MCF 10A (cell line): ENCODE results near the gene ARL5C. TPM values are rescaled to one million over a fixed set of nuclear protein-coding genes. Genes with fewer than 3 reads are reported as not detected.

Experiments
- BruUV-seq: library from RNA; stranded (reverse); fragments of 400-500 nt; replicated peaks from 2 replicates; lab custom pipeline; 2021; lab: Mats Ljungman, UMichigan
- CTCF ChIA-PET: fragments of 300-600 bp; sonication (Branson Sonifier 250); formaldehyde crosslinking; extraction: SDS; loops from one replicate; lab custom pipeline; 2021; ENCODE audit warnings: antibody characterized with exemption, inconsistent platforms; lab: Yijun Ruan, JAX
- POLR2A ChIA-PET: fragments of 300-600, 350-650 bp; sonication (Branson Sonifier 250); formaldehyde crosslinking; extraction: SDS; loops from one replicate; lab custom pipeline; 2020; ENCODE audit warnings: antibody characterized with exemption, inconsistent platforms; lab: Yijun Ruan, JAX
- DNase-seq: peaks from one replicate; pipeline ENCODE4 v3.0.0-alpha.2; 2018; ENCODE audit not compliant: unreplicated experiment
- H3K27ac Mint-ChIP-seq: one replicate; pipeline ENCODE4 v1.8.0; 2022; ENCODE audit warnings: mild to moderate bottlenecking, low read depth, mixed read lengths; ENCODE audit not compliant: unreplicated experiment
- H3K27me3 Mint-ChIP-seq: one replicate; pipeline ENCODE4 v1.8.0; 2022; ENCODE audit warnings: mixed read lengths; ENCODE audit not compliant: insufficient read depth, unreplicated experiment
- H3K36me3 Mint-ChIP-seq: one replicate; pipeline ENCODE4 v1.8.0; 2022; ENCODE audit warnings: mild to moderate bottlenecking, moderate library complexity, mixed read lengths; ENCODE audit not compliant: insufficient read depth, unreplicated experiment
- H3K4me1 Mint-ChIP-seq: one replicate; pipeline ENCODE4 v1.8.0; 2022; ENCODE audit warnings: mixed read lengths; ENCODE audit not compliant: insufficient read depth, unreplicated experiment
- H3K4me3 Mint-ChIP-seq: one replicate; pipeline ENCODE4 v1.8.0; 2022; ENCODE audit warnings: mild to moderate bottlenecking, moderate library complexity, mixed read lengths; ENCODE audit not compliant: unreplicated experiment
- H3K9me3 Mint-ChIP-seq: one replicate; pipeline ENCODE4 v1.8.0; 2022; ENCODE audit warnings: mixed read lengths; ENCODE audit not compliant: unreplicated experiment
- intact Hi-C: fragments of 100-400 bp; cut with micrococcal nuclease; formaldehyde crosslinking; loops from 2 replicates; pipeline ENCODE4 v1.14.1; 2022
- total RNA-seq: library from RNA; stranded (reverse); gene quantifications from 2 replicates; pipeline ENCODE4 v1.2.3, GENCODE V29; 2022
- TF ChIP-seq, protein P1 (sequence below): fragments of 200-600 bp; IDR thresholded peaks from one replicate; pipeline ENCODE4 v1.8.0; 2022; ENCODE audit warnings: antibody characterized with exemption, mild to moderate bottlenecking; ENCODE audit not compliant: unreplicated experiment

Gene ARL5C
- total RNA-seq, 1 experiment from 2014 or later = not detected

DNA sequence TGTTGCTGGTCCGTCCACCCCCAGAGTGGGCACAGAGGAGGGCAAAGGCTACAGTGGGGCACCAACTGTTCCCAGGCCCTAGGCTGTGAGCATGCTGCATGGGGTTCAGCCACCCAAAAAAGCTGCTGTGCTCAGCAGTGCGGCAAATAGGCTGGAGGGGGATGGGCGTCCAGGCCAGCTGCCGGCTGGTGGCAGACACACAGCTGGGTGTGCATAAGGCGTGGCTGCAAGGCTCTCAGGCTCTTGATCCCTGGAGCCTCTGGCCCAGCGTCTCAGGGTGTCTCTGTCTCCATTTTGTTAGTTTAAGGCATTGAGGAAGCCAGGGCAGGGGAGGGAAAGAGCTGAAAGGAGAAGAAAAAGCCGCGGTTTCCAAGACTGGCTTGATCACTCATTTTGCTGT, 42.9 kb upstream of the ARL5C start:
- no peaks in the 10 kb centered on the region for H3K9me3 Mint-ChIP-seq
- no TSS peak for BruUV-seq
- H3K27ac Mint-ChIP-seq = peak overlapping the region; percentile 83
- DNase-seq = peak; percentile 64
- peaks cover 23% of the 10 kb centered on the region for H3K36me3 Mint-ChIP-seq
- POLR2A ChIA-PET = interaction anchor here (0.9 to 5.2 kb wide), 12 partner anchors 9 to 339 kb away, joined by 3 to 75 read pairs (median 14); partner anchors contain the start of genes CDK12, FBXL20, LASP1 and RPL19
- no peaks in the 10 kb centered on the region for H3K27me3 Mint-ChIP-seq
- CTCF ChIA-PET = interaction anchor here (0.6 to 13.7 kb wide), 8 partner anchors 9 to 807 kb away, joined by 3 to 485 read pairs (median 3); partner anchors contain the start of genes RPL19 and STAC2
- peaks cover 50% of the 10 kb centered on the region for H3K4me1 Mint-ChIP-seq
- intact Hi-C loops = loop anchor here (5.0 kb wide), 1 partner anchor 193 kb away; the partner anchor contains the start of gene FBXL20
- peak overlapping the region; percentile 54 for H3K4me3 Mint-ChIP-seq
- TF ChIP-seq, protein P1, sequence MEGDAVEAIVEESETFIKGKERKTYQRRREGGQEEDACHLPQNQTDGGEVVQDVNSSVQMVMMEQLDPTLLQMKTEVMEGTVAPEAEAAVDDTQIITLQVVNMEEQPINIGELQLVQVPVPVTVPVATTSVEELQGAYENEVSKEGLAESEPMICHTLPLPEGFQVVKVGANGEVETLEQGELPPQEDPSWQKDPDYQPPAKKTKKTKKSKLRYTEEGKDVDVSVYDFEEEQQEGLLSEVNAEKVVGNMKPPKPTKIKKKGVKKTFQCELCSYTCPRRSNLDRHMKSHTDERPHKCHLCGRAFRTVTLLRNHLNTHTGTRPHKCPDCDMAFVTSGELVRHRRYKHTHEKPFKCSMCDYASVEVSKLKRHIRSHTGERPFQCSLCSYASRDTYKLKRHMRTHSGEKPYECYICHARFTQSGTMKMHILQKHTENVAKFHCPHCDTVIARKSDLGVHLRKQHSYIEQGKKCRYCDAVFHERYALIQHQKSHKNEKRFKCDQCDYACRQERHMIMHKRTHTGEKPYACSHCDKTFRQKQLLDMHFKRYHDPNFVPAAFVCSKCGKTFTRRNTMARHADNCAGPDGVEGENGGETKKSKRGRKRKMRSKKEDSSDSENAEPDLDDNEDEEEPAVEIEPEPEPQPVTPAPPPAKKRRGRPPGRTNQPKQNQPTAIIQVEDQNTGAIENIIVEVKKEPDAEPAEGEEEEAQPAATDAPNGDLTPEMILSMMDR = no peak

DNA sequence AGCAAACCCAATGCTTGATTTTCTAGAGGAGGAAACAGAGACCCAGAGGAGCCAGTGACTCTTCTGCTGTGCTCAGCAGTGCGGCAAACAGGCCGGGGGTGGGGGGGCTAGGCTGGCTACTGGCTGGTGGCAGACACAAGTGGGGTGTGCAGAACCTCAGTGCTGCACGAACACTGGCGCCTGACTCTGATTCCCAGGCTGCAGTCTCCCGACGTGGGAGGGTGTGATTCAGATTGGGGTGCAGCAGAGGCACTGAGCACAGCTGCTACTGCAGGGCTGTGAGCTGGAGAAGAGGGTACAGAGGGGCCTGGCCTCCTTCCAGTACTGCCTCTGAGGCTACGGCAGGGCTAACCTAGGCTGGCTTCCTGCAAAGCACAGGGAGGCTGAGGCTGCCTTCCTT, 42.2 kb upstream of the ARL5C start:
- DNase-seq = no peak
- TF ChIP-seq, protein P1 = no peak
- intact Hi-C loops = loop anchor here (5.0 kb wide), 1 partner anchor 194 kb away; the partner anchor contains the start of gene FBXL20
- Mint-ChIP-seq H3K4me1 (peaks cover 43% of the 10 kb centered on the region), H3K36me3 (peaks cover 31% of the 10 kb centered on the region), H3K27ac (no peak overlapping the region), H3K9me3 (no peaks in the 10 kb centered on the region), H3K4me3 (peak overlapping the region; percentile 54), H3K27me3 (no peaks in the 10 kb centered on the region)
- ChIA-PET POLR2A (interaction anchor here (1.2 to 5.2 kb wide), 8 partner anchors 8 to 253 kb away, joined by 3 to 75 read pairs (median 18); partner anchors contain the start of genes CDK12, FBXL20 and RPL19), CTCF (interaction anchor here (0.5 to 13.7 kb wide), 6 partner anchors 25 to 808 kb away, joined by 3 to 485 read pairs (median 3); no protein-coding TSS in a partner anchor)
- BruUV-seq = no TSS peak

DNA sequence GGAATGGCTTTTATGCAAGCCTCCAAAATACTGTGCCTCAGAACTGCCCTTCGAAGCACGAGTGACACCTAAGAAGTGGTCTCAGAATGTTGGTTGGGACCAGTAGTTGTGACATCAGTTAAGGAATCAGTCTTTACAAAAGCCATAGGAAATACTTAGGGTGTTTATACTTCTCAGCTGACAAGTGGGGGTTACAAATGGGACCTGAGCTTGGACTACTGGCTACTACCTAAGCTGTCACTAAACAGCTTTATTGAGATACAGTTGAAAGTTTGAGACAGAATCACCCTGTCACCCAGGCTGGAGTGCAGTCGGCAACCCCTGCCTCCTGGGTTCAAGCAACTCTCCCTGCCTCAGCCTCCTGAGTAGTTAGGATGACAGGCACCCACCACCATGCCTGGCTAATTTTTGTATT, 39.2 kb upstream of the ARL5C start:
- peaks cover 35% of the 10 kb centered on the region for H3K4me1 Mint-ChIP-seq
- ChIA-PET CTCF (interaction anchor here (0.6 to 13.7 kb wide), 3 partner anchors 35 to 473 kb away, joined by 4 to 485 read pairs (median 5); no protein-coding TSS in a partner anchor), POLR2A (interaction anchor here (2.3 to 5.2 kb wide), 3 partner anchors 30 to 40 kb away, joined by 8 to 75 read pairs (median 20); no protein-coding TSS in a partner anchor)
- DNase-seq = no peak
- H3K27ac Mint-ChIP-seq = no peak overlapping the region
- no peaks in the 10 kb centered on the region for H3K27me3 Mint-ChIP-seq
- BruUV-seq = no TSS peak
- no peaks in the 10 kb centered on the region for H3K9me3 Mint-ChIP-seq
- intact Hi-C loops = loop anchor here (5.0 kb wide), 1 partner anchor 197 kb away; the partner anchor contains the start of gene FBXL20
- H3K36me3 Mint-ChIP-seq = peaks cover 61% of the 10 kb centered on the region
- TF ChIP-seq, protein P1 = no peak
- H3K4me3 Mint-ChIP-seq = no peak overlapping the region

DNA sequence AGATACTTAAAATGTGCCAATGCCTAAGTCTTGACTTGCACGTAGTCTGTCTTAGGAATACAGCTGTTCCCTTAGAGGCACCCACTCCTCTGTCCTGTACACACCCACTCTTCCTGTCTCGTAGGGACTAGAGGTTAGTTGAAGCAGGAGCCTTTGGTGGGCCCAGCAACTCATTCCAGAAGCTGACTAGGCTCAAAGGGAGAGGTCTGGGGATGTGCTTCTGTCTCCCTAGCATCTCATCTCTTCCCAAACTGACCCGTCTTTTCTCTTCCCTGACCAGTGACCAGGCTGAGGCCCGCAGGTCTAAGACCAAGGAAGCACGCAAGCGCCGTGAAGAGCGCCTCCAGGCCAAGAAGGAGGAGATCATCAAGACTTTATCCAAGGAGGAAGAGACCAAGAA, 38.3 kb upstream of the ARL5C start:
- Mint-ChIP-seq H3K4me1 (peaks cover 37% of the 10 kb centered on the region), H3K4me3 (no peak overlapping the region), H3K27me3 (no peaks in the 10 kb centered on the region), H3K9me3 (no peaks in the 10 kb centered on the region), H3K27ac (no peak overlapping the region), H3K36me3 (peaks cover 68% of the 10 kb centered on the region)
- no peak for DNase-seq
- TF ChIP-seq, protein P1 = no peak
- intact Hi-C loops = no loop called here
- ChIA-PET CTCF (interaction anchor here (1.0 to 13.7 kb wide), 2 partner anchors 36 to 221 kb away, joined by 5 to 485 read pairs; no protein-coding TSS in a partner anchor), POLR2A (interaction anchor here (1.0 to 1.4 kb wide), 3 partner anchors 32 to 50 kb away, joined by 3 to 5 read pairs (median 3); no protein-coding TSS in a partner anchor)
- TSS peak; percentile 1 for BruUV-seq
